Parathyroid adenoma (tissue), 2 donors: ENCODE measurements around the gene PCDH15.
A peak's percentile ranks its signal among the peaks of the same experiment; 100 is the strongest.

Experiments used
- H2AFZ ChIP-seq: fragments of 300-600 bp; sonication (generic); one replicate; pipeline ENCODE4 v1.7.0; 2017; ENCODE audit warnings: antibody characterized with exemption, mild to moderate bottlenecking
- H3K27ac ChIP-seq: fragments of 300-600 bp; sonication (generic); one replicate; pipeline ENCODE4 v1.7.0; 2017
- H3K27me3 ChIP-seq: fragments of 300-600 bp; sonication (generic); one replicate; pipeline ENCODE4 v1.7.0; 2017; ENCODE audit warnings: low read length; ENCODE audit not compliant: control insufficient read depth, insufficient read depth
- H3K36me3 ChIP-seq: fragments of 300-600 bp; sonication (generic); one replicate; pipeline ENCODE4 v1.7.0; 2017; ENCODE audit warnings: low read length; ENCODE audit not compliant: control insufficient read depth, insufficient read depth
- H3K4me1 ChIP-seq: fragments of 300-600 bp; sonication (generic); one replicate; pipeline ENCODE4 v1.7.0; 2017; ENCODE audit warnings: control low read depth
- H3K4me2 ChIP-seq: fragments of 300-600 bp; sonication (generic); one replicate; pipeline ENCODE4 v1.7.0; 2017; ENCODE audit warnings: low read length
- H3K4me3 ChIP-seq: fragments of 300-600 bp; sonication (generic); one replicate; pipeline ENCODE4 v1.7.0; 2017; ENCODE audit warnings: low read depth, low read length
- H3K79me2 ChIP-seq: fragments of 300-600 bp; sonication (generic); one replicate; pipeline ENCODE4 v1.7.0; 2017; ENCODE audit warnings: control low read depth
- H3K9ac ChIP-seq: fragments of 300-600 bp; sonication (generic); one replicate; pipeline ENCODE4 v1.7.0; 2017; ENCODE audit warnings: mild to moderate bottlenecking
- H3K9me3 ChIP-seq: fragments of 300-600 bp; sonication (generic); one replicate; pipeline ENCODE4 v1.7.0; 2017; ENCODE audit warnings: low read length; ENCODE audit not compliant: control insufficient read depth
- CTCF ChIP-seq: fragments of 300-600 bp; sonication (generic); IDR thresholded peaks from one replicate; pipeline ENCODE4 v1.7.0; 2017; ENCODE audit warnings: antibody characterized with exemption, mild to moderate bottlenecking
- donor health status: primary hyperparathyroidism.

Gene PCDH15

GRCh38 chr10:53909791-53910190 is 891.2 kb downstream of the PCDH15 start:
- Histone ChIP-seq H3K79me2 (no peaks in the 10 kb centered on the region), H3K9me3 (no peaks in the 10 kb centered on the region), H3K27me3 (no peaks in the 10 kb centered on the region), H3K4me2 (no peak overlapping the region), H2AFZ (no peak overlapping the region), H3K27ac (no peak overlapping the region), H3K4me1 (no peaks in the 10 kb centered on the region), H3K36me3 (no peaks in the 10 kb centered on the region), H3K9ac (no peak overlapping the region), H3K4me3 (no peak overlapping the region)
- TF ChIP-seq CTCF, result no peak

- TF ChIP-seq CTCF, result no peak
- H3K9me3 ChIP-seq, result no peaks in the 10 kb centered on the region
Observed at GRCh38 chr10:53904506-53905241, 896.4 kb downstream of the PCDH15 start.

GRCh38 chr10:53903756-53904155 is 897.3 kb downstream of the PCDH15 start:
- H3K4me3 ChIP-seq, result no peak overlapping the region
- no peak overlapping the region for H3K9ac ChIP-seq
- H3K27ac ChIP-seq, result no peak overlapping the region
- no peaks in the 10 kb centered on the region for H3K4me1 ChIP-seq
- TF ChIP-seq CTCF, result no peak
- H3K36me3 ChIP-seq, result no peaks in the 10 kb centered on the region
- no peaks in the 10 kb centered on the region for H3K27me3 ChIP-seq
- H3K4me2 ChIP-seq, result no peak overlapping the region
- H3K9me3 ChIP-seq, result no peaks in the 10 kb centered on the region
- no peak overlapping the region for H2AFZ ChIP-seq
- no peaks in the 10 kb centered on the region for H3K79me2 ChIP-seq

More at GRCh38 chr10:53904506-53905241, 896.4 kb downstream of the PCDH15 start:
- Histone ChIP-seq H3K9ac (no peak overlapping the region), H3K36me3 (no peaks in the 10 kb centered on the region), H3K27me3 (no peaks in the 10 kb centered on the region), H3K4me1 (no peaks in the 10 kb centered on the region), H3K79me2 (no peaks in the 10 kb centered on the region), H3K4me2 (no peak overlapping the region), H3K27ac (no peak overlapping the region), H2AFZ (no peak overlapping the region), H3K4me3 (no peak overlapping the region)

- Histone ChIP-seq H3K36me3 (no peaks in the 10 kb centered on the region), H3K4me2 (peak overlapping the region; percentile 30), H2AFZ (no peak overlapping the region), H3K9ac (no peak overlapping the region), H3K27me3 (no peaks in the 10 kb centered on the region), H3K79me2 (no peaks in the 10 kb centered on the region), H3K9me3 (no peaks in the 10 kb centered on the region), H3K4me3 (no peak overlapping the region), H3K4me1 (no peaks in the 10 kb centered on the region), H3K27ac (no peak overlapping the region)
- TF ChIP-seq CTCF, result no peak
Observed at GRCh38 chr10:53899463-53900160, 901.4 kb downstream of the PCDH15 start.
